SK-N-DZ (cell line): ENCODE measurements around the gene CLINT1.
"Not testable (repeated sequence)": the region's sequence is repeated elsewhere in the genome, so short reads cannot be mapped to it uniquely, and the experiment has no call there.

Experiments
- DNase-seq: peaks from one replicate; pipeline ENCODE4 v3.0.0-alpha.2; 2015; ENCODE audit warnings: low spot score

CLINT1 gene

DNA sequence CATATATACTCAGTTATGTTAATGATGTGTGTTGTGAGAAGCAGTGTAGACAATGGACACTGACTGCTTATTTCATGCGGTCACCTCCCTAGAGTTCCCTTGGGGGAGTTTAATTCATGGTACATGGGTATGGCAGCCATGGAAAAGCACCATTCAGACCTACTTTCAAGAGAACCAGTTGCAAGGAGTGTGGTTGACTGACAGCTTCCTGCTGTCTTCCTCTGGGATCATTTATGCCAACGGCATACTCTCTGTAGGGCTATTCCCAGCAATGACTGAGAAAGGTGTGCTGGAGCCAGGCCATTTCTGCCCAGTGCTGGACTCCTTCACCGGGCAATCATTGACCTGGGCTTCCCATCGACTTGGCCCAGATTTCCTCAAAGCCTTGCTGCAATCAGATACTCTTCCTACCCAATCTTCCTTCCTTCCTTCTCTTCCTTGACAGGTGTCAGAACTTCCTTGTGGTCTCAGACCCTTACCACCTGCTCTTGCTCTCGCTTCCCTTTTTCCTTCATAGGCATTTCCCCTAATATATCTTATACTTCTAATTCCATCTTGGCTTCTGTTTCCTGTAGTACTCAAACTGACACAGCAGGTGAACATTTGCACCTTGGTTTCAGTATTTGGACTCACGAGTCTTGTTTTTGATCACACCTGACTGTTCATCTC is 3.4 kb upstream of the CLINT1 start:
- DNase-seq: no peak

DNA sequence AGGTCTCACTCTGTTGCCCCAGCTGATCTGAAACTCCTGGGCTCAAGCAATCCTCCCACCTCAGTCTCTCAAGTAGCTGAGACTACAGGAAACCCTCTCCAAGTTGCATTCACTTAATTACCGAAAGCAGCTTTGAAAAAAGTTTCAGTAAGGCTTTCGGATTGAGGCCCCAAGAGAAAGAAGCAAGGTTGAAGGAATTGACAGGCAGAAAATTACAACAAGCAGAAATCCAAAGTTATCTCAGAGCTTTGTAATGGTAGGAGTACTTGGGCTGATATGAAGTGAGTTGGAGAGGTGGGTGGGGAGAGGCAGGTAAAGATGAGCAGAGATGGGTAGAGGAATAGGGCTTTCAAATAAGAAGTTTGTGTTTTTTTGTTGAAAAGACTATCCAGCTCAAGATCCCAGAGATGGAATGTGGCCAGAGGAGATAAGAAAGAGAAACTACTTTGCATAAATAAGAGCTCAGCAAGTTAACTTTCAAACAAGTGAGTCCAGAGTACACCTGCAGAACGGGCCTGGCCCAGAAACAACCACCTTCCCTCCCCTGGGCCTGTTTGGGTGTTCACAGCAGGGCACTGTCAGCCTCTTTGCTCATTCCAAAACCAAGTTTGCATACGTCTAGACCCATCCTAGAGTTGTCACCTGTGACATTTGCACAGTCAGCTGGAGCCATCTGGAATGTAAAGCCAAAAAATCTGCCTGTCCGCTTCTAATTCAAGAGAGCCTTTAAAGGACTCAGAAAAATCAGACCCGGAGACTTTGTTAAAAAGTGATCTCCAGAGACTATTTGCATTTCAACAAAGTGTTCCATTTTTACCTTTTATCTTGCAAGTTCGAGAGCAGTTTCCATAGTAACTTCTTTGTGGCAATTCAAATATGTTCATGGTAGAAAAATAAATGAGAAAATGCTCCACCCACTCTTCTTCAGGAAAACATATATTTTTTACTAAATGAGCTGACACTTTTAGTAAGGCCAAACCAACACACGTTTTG is 2.2 kb upstream of the CLINT1 start:
- no peak for DNase-seq

DNA sequence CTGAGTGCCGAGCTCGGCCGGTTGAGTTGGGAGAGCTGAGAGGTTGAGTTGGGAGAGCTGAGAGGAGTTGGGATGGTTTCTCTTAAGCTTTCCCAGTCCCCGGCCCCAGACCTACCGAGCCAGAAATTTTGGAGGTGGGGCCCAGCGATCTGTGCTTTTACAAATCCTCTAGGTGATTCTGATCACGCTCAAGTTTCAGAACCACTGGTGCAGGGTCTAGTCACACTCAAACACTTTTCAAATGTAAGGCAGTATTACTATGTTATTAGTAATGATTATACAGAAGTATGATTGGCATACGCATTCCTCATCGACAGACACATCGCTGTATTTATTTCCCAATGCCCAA is 256 bp upstream of the CLINT1 start:
- DNase-seq: no peak

DNA sequence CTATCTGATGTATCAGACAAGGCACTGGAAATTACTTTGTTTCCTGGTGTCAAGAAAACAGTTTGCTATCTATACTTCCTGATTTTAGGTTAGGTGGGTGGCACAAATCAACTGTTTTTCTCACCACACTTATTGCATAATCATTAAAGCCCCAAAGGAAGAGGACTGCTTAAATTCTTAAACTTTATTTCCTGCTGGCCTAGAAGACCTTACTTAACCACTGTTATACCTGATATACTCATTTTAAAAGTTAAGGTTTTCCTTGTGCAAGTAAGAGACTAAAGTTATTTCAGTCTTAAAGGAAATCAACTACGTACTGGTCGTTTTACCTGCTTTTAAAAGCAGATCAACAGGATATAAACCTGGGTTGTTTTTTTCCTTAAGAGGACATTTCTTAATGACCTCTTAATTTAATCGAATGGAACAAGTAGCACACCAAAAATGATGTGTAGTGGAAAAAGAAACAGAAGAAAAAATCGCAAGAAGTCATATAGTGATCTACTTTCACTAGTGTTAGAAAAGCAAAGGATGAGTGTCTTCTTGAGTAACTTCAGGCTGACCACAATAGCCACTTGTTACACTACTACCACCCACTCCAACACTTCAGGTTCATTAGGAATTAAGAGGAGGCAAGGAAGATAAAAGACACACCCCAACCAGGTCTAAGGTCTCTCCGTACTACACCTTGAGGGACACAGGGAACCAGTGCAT is 974 bp downstream of the CLINT1 start:
- DNase-seq: no peak

DNA sequence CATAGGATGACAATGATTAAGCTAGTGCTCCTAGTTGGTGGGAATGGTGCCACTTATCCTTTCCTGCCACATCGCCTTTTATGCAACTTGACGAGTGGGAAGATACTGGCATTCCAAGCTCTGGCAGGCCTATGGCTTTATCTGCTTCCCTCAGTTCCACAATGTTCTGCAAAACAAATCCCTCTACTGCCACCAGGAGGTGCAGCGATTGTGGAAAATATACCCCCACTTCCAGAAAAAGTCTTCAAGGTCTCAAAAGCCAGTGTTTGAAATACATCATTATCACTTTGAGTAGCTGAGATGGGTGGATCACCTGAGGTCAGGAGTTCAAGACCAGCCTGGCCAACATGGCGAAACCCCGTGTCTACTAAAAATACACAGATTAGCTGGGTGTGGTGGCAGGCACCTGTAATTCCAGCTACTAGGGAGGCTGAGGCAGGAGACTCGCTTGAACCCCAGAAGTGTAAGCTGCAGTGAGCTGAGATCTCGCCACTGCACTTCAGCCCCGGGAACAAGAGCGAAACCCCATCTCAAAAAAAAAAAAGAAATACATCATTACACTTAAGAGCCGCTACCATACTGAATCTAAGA is 3.4 kb downstream of the CLINT1 start:
- peak; percentile 74 for DNase-seq

DNA sequence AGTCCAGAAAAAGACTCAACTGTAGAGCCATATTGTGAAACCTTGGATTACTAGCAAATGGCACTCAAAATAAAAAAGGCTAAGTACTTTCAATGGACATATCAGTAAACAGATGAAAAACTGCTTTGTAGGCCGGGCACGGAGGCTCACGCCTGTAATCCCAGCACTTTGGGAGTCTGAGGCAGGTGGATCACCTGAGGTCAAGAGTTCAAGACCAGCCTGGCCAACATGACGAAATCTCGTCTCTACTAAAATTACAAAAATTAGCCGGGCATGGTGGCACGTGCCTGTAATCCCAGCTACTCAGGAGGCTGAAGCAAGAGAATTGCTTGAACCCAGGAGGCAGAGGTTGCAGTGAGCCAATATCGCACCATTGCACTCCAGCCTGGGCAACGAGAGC is 5.6 kb downstream of the CLINT1 start:
- not testable (repeated sequence) for DNase-seq

DNA sequence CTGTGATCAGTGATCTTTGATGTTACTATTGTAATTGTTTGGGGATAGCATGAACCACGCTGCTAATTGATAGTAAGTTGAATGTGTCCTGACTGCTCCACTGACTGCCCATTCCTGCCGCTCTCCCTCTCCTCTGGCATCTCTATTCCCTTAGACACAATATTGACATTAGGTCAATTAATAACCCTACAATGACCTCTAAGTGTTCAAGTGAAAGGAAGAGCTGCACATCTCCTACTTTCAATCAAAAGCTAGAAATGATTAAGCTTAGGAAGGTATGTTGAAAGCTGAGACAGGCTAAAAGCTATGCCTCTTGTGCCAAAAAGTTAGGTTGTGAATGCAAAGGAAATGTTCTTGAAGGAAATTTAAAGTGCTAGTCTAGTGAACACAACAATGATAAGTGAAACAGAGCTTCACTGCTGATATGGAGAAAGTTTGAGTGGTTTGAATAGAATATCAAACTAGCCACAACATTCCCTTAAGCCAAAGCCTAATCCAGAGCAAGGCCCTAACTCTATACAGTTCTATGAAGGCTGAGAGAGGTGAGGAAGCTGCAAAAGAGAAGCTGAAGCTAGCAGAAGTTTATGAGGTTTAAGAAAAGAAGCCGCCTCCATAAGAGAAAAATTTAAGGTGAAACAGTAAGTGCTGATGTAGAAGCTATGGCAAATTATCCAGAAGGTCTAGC is 12.9 kb downstream of the CLINT1 start:
- no peak for DNase-seq

DNA sequence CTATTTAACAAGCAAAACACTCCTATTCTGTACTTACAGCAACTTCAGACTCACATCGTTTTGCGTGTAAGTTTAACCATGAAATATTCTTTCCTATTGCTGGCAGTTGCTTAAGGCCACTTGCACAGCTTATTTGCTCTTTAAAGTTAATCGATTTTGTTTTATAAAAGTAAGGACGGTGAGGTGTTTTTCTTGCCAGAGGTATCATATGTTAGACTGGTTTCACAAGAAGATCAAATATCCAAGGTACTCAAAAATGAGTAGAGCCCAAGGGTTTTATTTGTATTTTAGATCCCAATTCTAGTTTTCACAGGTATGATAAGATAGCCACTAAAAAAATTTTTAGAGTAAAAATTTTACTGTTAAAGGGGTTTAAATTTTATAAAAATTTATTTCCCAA is 16.2 kb downstream of the CLINT1 start:
- DNase-seq: no peak

DNA sequence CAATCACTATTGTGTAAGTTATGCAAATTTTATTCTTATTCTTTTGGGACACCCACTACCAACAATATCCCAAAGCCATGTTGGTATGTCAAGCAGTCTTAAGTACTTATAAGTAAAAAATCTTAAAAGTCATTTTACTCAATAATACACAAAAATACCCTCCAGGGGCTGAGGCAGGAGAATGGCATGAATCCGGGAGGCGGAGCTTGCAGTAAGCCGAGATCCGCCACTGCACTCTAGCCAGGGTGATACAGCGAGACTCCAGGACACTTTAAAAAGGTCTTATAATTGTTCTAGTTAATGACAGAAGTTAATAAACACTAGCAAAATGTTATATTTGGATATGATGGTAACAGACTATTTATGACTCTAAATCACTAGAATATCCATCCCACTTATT is 16.8 kb downstream of the CLINT1 start:
- no peak for DNase-seq

DNA sequence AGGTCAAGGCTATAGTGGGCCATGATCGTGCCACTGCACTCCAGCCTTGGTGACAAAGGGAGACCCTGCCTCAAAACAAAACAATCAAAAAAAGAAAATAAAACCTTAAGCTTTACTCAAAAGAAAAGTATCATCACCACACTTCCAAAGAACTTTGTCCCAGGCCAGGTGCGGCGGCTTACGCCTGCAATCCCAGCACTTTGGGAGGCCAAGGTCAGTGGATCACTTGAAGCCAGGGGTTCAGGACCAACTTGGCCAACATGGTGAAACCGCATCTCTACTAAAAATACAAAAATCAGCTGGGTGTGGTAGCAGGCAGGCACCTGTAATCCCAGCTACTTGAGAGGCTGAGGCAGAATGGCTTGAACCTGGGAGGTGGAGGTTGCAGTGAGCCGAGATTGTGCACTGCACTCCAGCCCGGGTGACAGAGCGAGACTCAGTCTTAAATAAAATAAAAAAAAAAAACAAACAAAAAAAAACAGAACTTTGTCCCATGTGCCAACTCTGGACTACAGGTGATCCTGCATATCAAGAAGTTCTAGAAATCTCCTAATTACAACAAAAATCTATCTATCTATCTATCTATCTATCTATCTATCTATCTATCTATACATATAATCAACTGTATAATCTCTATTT is 19.7 kb downstream of the CLINT1 start:
- no peak for DNase-seq

DNA sequence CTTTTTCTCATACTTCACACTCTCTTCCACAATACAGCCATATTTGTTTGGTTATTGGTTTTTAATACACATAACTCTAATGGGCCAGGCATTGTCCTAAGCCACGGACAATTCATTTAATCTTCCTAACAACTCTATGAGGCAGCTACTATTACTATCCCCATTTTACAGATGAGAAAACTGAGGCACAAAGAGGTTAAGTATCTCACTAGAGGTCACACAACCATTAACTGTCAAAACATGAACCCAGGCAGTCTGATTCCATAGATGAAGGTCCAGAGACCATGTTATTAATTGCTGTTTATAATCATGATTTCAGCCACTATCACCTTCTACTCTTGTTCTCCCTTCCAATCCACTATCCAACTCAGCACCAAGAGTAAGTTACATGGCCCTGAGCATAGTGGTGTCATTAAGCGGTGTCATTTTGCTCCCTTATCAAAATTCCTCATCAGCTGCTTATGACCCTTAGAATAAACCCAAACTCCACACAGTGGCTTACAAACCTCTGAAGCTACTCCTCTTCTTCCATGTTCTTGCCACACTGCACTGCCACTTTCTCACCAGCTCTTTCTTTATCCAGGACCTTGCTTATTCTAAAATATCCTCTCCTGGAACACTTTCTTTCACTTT is 22.7 kb downstream of the CLINT1 start:
- no peak for DNase-seq

DNA sequence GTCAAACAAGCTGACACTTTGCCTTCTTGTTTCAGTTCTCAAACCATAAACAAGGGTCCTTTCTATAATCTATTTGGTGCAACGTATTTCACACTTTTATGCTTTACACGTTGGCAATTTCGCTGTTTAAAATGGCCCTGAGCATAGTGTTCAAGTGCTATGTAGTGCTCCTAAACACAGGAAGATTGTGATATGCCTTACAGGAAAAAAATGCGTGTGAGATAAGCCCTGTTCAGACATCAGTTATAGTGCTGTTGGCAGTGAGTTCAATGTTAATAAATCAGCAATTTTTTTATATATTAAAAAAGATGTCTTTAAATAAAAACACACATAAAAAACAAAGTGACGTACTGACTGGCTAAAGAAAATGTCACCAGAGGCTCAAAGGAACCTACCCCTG is 23.9 kb downstream of the CLINT1 start:
- DNase-seq: no peak

DNA sequence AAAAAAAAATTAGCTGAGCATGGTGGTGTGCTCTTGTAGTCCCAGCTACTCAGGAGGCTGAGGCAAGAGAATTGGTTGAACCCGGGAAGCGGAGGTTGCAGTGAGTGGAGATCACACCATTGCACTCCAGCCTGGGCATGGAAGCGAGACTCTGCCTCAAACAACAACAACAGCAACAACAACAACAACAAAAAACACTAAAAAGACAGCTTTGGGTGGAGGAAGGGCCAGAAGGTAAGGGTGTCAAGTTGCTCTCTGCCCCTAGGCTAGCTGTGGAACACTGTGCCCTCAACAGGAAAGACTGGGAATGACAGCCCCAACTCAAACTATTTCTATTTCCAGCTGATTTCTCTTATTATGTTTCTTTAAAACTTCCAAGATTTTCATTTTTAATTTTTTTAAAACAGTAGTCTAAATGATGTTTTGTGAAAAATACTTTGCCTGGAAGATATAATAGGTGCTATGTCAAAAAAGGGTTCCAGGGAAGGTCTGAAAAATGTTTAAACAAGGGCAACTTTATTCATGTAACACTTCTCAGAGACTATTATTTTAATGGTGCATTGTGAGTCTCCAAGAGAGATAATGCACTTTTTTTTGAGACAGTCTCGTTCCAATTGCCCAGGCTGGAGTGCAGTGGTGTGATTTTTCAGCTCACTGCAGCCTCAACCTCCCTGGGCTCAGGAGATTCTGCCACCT is 29.9 kb downstream of the CLINT1 start:
- no peak for DNase-seq

DNA sequence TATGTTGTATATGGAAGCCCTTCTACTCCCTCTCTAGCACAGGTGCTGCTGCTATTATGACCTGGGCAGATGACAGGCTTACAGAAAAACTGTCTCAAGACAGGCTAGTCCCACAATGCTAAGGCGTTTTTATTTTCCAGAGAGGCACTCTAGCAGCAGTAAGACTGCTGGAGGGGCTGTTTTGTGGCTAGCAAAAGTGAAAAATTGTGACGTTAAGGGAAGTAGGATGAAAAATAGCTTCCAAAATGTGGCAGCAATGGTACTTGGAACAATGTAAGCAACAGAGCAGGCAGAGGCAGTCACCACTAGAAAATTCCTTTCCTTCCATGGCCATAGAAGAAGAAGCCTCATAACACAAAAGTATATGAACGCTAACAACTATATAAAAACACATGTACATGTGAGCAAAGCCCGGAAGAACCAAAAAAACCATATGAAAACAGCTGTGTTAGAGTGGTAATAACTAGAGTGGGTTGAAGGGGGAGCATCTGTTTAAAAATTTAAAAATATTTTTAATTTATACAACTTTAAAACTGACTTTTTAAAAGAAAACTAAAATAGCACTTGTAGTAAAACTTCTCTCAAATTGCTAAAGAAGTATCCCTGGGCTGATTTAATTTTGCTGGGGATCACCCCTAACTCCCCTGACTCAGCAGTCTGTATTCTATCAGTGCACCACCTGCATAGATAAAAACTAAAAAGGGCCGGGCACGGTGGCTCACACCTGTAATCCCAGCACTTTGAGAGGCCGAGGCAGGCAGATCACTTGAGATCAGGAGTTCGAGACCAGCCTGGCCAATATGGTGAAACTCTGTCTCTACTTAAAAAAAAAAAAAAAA is 30.6 kb downstream of the CLINT1 start:
- no peak for DNase-seq

DNA sequence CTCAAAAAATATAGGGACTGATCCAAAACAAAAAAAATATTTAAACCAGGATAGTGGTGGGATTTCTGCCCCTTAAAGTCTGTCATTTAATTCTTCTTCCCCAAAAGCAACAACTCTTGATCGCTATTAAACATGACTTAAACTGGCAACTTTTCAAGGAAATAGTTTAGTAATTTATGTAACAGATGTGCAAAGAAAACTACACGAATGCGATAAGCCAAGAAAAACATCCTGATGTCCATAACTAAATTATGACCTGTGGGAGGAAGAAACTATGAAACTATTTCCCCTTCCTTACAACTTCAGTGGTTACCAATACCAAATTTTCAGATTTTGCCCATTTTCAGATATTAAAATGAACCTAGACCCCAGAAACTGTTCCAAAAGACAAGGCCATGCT is 31.5 kb downstream of the CLINT1 start:
- no peak for DNase-seq

DNA sequence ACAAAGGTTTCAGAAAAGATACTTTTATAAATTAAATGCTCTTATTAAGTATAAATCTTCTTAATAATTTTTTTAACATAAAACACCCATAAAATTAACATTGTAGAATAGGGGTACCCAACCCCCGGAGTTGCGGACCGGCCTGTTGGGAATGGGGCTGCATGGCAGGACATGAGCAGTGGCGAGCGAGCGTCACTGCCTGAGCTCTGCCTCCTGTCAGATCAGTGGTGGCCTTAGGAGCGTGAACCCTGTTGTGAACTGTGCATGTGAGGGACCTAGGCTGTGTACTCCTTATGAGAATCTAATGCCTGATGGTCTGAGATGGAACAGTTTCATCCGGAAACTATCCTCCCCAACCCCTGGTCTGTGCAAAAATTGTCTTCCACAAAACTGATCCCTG is 35.3 kb downstream of the CLINT1 start:
- DNase-seq: no peak

DNA sequence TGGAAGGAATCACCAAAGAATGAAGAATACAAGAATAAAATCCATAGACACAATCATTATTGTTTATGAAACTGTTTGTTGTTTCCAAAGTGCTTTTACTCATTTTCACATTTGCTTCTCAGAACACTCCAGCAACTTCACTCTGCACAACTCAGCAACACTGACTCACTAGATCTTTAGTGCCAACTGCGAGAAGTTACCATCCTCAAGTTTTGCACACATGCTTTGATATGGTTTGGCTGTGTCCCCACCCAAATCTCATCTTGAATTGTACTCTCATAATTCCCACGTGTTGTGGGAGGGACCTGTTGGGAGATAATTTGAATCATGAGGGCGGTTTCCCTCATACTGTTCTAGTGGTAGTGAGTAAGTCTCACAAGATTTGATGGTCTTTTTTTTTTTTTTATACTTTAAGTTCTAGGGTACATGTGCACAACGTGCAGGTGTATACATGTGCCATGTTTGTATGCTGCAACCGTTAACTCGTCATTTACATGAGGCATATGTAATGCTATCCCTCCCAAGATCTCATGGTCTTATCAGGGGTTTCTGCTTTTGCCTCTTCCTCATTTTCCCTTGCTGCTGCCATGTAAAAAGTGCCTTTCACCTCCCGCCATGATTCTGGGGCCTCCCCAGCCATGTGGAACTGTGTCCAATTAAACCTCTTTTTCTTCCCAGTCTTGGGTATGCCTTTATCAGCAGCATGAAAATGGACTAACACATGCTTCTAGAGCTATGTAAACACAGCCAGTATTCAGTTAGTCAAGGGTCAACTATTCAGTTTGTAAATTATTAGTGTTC is 36.9 kb downstream of the CLINT1 start:
- no peak for DNase-seq

DNA sequence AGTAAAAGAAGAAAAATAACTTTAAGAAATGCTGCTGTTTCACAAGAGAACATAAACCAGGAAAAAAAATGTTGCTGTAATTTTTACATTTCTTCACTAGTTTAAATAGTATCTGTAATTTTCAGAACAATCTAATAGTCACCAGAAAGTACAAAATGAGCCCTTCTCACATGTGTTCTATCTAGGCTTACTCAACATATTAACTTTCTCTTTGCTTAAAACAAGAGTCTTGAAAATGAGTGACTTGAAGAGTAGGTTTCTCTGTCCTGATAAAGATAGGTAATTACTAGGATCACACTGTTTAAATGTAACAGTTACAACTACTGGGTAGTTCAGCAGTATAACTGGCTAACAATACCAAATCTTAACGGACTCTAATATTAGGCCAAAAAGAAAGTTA is 37.5 kb downstream of the CLINT1 start:
- DNase-seq: no peak
